WTC11 (cell line): ENCODE results near the gene GNAI3. TPM values are rescaled to one million over a fixed set of nuclear protein-coding genes. Genes with fewer than 3 reads are reported as not detected.

Experiments
- ATAC-seq: fragments of 200-7000 bp; cut with Tn5 transposase; 2 replicates; pipeline ENCODE4 v1.10.0; 2021; ENCODE audit warnings: mild to moderate bottlenecking, moderate library complexity
- CTCF ChIA-PET: fragments of 300-600 bp; sonication (Branson Sonifier 250); formaldehyde crosslinking; loops from one replicate; lab custom pipeline; 2021; ENCODE audit warnings: antibody characterized with exemption; lab: Charles Lee
- POLR2A ChIA-PET: fragments of 350-600 bp; sonication (Branson Sonifier 250); formaldehyde crosslinking; loops from one replicate; lab custom pipeline; 2021; ENCODE audit warnings: antibody characterized with exemption; lab: Charles Lee
- DNase-seq: peaks from one replicate; pipeline ENCODE4 v3.0.0; 2021; ENCODE audit warnings: low spot score
- H3K27ac Mint-ChIP-seq: 2 replicates; pipeline ENCODE4 v1.8.0; 2021; ENCODE audit warnings: mixed read lengths
- H3K27me3 Mint-ChIP-seq: 2 replicates; pipeline ENCODE4 v1.8.0; 2021; ENCODE audit warnings: low read depth, mild to moderate bottlenecking, moderate library complexity, mixed read lengths
- H3K36me3 Mint-ChIP-seq: 2 replicates; pipeline ENCODE4 v1.8.0; 2021; ENCODE audit warnings: mixed read lengths
- H3K4me1 Mint-ChIP-seq: 2 replicates; pipeline ENCODE4 v1.8.0; 2022; ENCODE audit warnings: mixed read lengths
- H3K4me3 Mint-ChIP-seq: 2 replicates; pipeline ENCODE4 v1.8.0; 2021; ENCODE audit warnings: mild to moderate bottlenecking, moderate library complexity, mixed read lengths
- H3K9me3 Mint-ChIP-seq: 2 replicates; pipeline ENCODE4 v1.8.0; 2021; ENCODE audit warnings: mixed read lengths
- ATF1 ChIP-seq: sonication (generic); formaldehyde crosslinking; IDR thresholded peaks from 2 replicates; pipeline ENCODE4 v1.8.1; 2023; ENCODE audit warnings: mild to moderate bottlenecking, moderate library complexity, missing genetic modification reagents
- CREM ChIP-seq: sonication (generic); formaldehyde crosslinking; IDR thresholded peaks from 2 replicates; pipeline ENCODE4 v1.8.1; 2022; ENCODE audit warnings: mild to moderate bottlenecking, missing genetic modification reagents, moderate library complexity
- ELF4 ChIP-seq: sonication (generic); formaldehyde crosslinking; IDR thresholded peaks from 2 replicates; pipeline ENCODE4 v1.8.1; 2022; ENCODE audit warnings: low read depth, mild to moderate bottlenecking, moderate library complexity, missing genetic modification reagents
- EMX1 ChIP-seq: fragments of 250-450 bp; sonication (Bioruptor Pico); IDR thresholded peaks from 2 replicates; pipeline ENCODE4 v1.8.0; 2021; ENCODE audit warnings: mild to moderate bottlenecking
- FOXP1 ChIP-seq: sonication (generic); formaldehyde crosslinking; IDR thresholded peaks from 2 replicates; pipeline ENCODE4 v1.8.0; 2022; ENCODE audit warnings: missing genetic modification reagents, mild to moderate bottlenecking, moderate library complexity, borderline replicate concordance
- GRHL2 ChIP-seq: fragments of 250-450 bp; sonication (Bioruptor Pico); IDR thresholded peaks from 2 replicates; pipeline ENCODE4 v1.8.0; 2022; ENCODE audit warnings: mild to moderate bottlenecking, moderate library complexity; ENCODE audit not compliant: insufficient replicate concordance, severe bottlenecking
- HMGA2 ChIP-seq: fragments of 250-450 bp; sonication (Bioruptor Pico); IDR thresholded peaks from 2 replicates; pipeline ENCODE4 v1.4.0; 2021; ENCODE audit warnings: mild to moderate bottlenecking, moderate library complexity
- HMGXB4 ChIP-seq: sonication (generic); formaldehyde crosslinking; IDR thresholded peaks from 2 replicates; pipeline ENCODE4 v1.8.1; 2023; ENCODE audit warnings: mild to moderate bottlenecking, moderate library complexity, missing genetic modification reagents
- NFYB ChIP-seq: sonication (generic); formaldehyde crosslinking; conservative IDR thresholded peaks from 2 replicates; pipeline ENCODE4 v1.8.0; 2022; ENCODE audit warnings: low read depth, missing genetic modification reagents
- SOX15 ChIP-seq: fragments of 250-450 bp; sonication (Bioruptor Pico); IDR thresholded peaks from 2 replicates; pipeline ENCODE4 v1.9.0; 2021; ENCODE audit warnings: mild to moderate bottlenecking
- SP1 ChIP-seq: sonication (generic); formaldehyde crosslinking; conservative IDR thresholded peaks from 2 replicates; pipeline ENCODE4 v1.8.1; 2022; ENCODE audit warnings: missing genetic modification reagents
- TCF7 ChIP-seq: sonication (generic); formaldehyde crosslinking; IDR thresholded peaks from 2 replicates; pipeline ENCODE4 v1.8.0; 2022; ENCODE audit warnings: mild to moderate bottlenecking, low read depth, missing genetic modification reagents, moderate library complexity
- ZNF423 ChIP-seq: fragments of 250-450 bp; sonication (Bioruptor Pico); IDR thresholded peaks from 2 replicates; pipeline ENCODE4 v2.1.2; 2022; ENCODE audit warnings: mild to moderate bottlenecking, moderate library complexity
- ZNF671 ChIP-seq: fragments of 250-450 bp; sonication (Bioruptor Pico); IDR thresholded peaks from 2 replicates; pipeline ENCODE4 v1.8.0; 2021; ENCODE audit warnings: mild to moderate bottlenecking
- total RNA-seq: library from RNA; stranded (reverse); gene quantifications from 3 replicates; pipeline ENCODE4 v1.2.3, GENCODE V29; 2021
- TF ChIP-seq, protein P1 (sequence below): sonication (generic); formaldehyde crosslinking; IDR thresholded peaks from 2 replicates; pipeline ENCODE4 v1.8.1; 2022; ENCODE audit warnings: mild to moderate bottlenecking, moderate library complexity, missing genetic modification reagents
- TF ChIP-seq, protein P2 (sequence below): sonication (generic); formaldehyde crosslinking; IDR thresholded peaks from 2 replicates; pipeline ENCODE4 v1.8.1; 2022; ENCODE audit warnings: mild to moderate bottlenecking, missing genetic modification reagents, moderate library complexity, borderline replicate concordance
- TF ChIP-seq, protein P3 (sequence below): fragments of 250-450 bp; sonication (Bioruptor Pico); IDR thresholded peaks from 2 replicates; pipeline ENCODE4 v1.8.0; 2021; ENCODE audit warnings: mild to moderate bottlenecking
- TF ChIP-seq, protein P4 (sequence below): sonication (generic); formaldehyde crosslinking; IDR thresholded peaks from 2 replicates; pipeline ENCODE4 v1.8.0; 2022; ENCODE audit warnings: mild to moderate bottlenecking, missing genetic modification reagents

The GNAI3 gene
- total RNA-seq, 1 experiment from 2014 or later, result 7.2 TPM

DNA sequence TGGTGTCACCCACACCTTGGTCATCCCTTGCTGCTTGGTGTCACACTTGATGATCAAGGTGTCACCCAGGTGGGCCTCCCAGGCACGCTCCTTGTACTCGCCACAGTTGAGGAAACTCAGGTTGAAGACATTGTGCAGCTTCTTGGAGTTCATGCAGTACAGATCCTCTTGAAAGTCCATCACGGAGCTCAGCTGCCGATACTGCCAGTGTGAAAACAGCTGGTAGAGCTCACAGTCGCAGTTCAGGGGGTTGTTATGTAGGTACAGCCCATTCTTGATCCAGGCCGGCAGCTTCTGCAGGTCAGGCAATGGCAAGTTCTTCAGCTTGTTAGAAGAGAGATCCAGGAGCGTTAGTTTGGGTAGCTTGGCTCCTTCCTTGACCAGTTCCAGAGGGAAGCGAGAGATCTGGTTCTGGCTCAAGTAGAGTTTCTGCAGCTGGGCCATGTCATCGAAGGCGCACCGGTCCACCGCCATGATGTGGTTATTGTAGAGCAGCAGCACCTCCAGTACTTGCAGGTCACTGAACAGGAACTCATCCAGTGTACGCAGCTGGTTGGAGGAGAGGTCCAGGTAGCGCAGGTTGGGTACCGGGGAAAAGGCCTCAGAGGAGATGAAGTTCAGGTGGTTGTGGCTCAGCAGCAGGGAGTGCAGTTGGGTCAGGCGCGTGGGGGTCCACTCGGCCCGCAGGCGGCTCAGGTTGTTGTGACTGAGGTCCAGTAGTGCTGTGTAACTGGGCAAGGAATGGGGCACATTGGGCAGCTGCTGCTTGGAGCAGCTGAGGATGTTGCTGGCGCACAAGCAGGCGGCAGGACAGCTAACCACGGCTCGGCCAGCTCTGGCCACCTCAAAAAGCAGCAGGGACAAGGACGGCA lies 40.2 kb upstream of the GNAI3 start:
- no peak for ATAC-seq
- peaks cover 16% of the 10 kb centered on the region for H3K4me1 Mint-ChIP-seq
- no peaks in the 10 kb centered on the region for H3K9me3 Mint-ChIP-seq
- POLR2A ChIA-PET, result no interaction called here
- H3K27ac Mint-ChIP-seq, result no peak overlapping the region
- CTCF ChIA-PET, result interaction anchor here (1.3 to 7.6 kb wide), 5 partner anchors 10 to 123 kb away, joined by 8 to 128 read pairs (median 45); partner anchors contain the start of gene CYB561D1
- peaks cover 54% of the 10 kb centered on the region for H3K27me3 Mint-ChIP-seq
- no peak for DNase-seq
- peak overlapping the region; percentile 84 for H3K4me3 Mint-ChIP-seq
- TF ChIP-seq, protein P1, sequence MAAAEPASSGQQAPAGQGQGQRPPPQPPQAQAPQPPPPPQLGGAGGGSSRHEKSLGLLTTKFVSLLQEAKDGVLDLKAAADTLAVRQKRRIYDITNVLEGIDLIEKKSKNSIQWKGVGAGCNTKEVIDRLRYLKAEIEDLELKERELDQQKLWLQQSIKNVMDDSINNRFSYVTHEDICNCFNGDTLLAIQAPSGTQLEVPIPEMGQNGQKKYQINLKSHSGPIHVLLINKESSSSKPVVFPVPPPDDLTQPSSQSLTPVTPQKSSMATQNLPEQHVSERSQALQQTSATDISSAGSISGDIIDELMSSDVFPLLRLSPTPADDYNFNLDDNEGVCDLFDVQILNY, result no peak
- no peak for TF ChIP-seq NFYB (CRISPR knock-in tag)
- TF ChIP-seq SP1, result no peak
- no peak for TF ChIP-seq ZNF423 (CRISPR knock-in tag)
- TF ChIP-seq EMX1 (CRISPR knock-in tag), result no peak
- TF ChIP-seq ELF4 (CRISPR knock-in tag), result no peak
- TF ChIP-seq HMGA2 (CRISPR knock-in tag), result no peak
- TF ChIP-seq GRHL2 (CRISPR knock-in tag), result no peak
- no peak for TF ChIP-seq ATF1 (CRISPR knock-in tag)
- TF ChIP-seq CREM, result no peak
- no peaks in the 10 kb centered on the region for H3K36me3 Mint-ChIP-seq

GRCh38 chr1:109508873-109509175 lies 39.6 kb upstream of the GNAI3 start:
- POLR2A ChIA-PET, result interaction anchor here (1.0 to 1.1 kb wide), 2 partner anchors 25 to 154 kb away, joined by 3 read pairs; no protein-coding TSS in a partner anchor
- H3K4me3 Mint-ChIP-seq, result peak overlapping the region; percentile 84
- no peak for DNase-seq
- H3K4me1 Mint-ChIP-seq, result peaks cover 16% of the 10 kb centered on the region
- TF ChIP-seq, protein P2, sequence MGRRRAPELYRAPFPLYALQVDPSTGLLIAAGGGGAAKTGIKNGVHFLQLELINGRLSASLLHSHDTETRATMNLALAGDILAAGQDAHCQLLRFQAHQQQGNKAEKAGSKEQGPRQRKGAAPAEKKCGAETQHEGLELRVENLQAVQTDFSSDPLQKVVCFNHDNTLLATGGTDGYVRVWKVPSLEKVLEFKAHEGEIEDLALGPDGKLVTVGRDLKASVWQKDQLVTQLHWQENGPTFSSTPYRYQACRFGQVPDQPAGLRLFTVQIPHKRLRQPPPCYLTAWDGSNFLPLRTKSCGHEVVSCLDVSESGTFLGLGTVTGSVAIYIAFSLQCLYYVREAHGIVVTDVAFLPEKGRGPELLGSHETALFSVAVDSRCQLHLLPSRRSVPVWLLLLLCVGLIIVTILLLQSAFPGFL (CRISPR knock-in tag), result no peak
- TF ChIP-seq ZNF671 (CRISPR knock-in tag) (no peak), FOXP1 (CRISPR knock-in tag) (no peak)
- TF ChIP-seq, all 79 proteins: peak for 0
- ATAC-seq, result no peak
- Mint-ChIP-seq H3K36me3 (no peaks in the 10 kb centered on the region), H3K9me3 (no peaks in the 10 kb centered on the region), H3K27me3 (peaks cover 54% of the 10 kb centered on the region), H3K27ac (no peak overlapping the region)
- CTCF ChIA-PET, result interaction anchor here (0.8 to 7.6 kb wide), 7 partner anchors 11 to 122 kb away, joined by 4 to 128 read pairs (median 24); partner anchors contain the start of genes ATXN7L2 and CYB561D1

GRCh38 chr1:109509176-109510134 lies 39.0 kb upstream of the GNAI3 start, which contains the start of gene AMIGO1:
Gene AMIGO1 (minus strand): TSS chr1:109509727. CDS start chr1:109508912, 815 bp downstream.
- peak; percentile 70 for DNase-seq
- Mint-ChIP-seq H3K9me3 (no peaks in the 10 kb centered on the region), H3K27me3 (peaks cover 54% of the 10 kb centered on the region), H3K4me3 (peak within 1 kb of the TSS; percentile 89), H3K4me1 (peaks cover 16% of the 10 kb centered on the region), H3K36me3 (no peaks in the 10 kb centered on the region), H3K27ac (no peak within 1 kb of the TSS)
- TF ChIP-seq, protein P3, sequence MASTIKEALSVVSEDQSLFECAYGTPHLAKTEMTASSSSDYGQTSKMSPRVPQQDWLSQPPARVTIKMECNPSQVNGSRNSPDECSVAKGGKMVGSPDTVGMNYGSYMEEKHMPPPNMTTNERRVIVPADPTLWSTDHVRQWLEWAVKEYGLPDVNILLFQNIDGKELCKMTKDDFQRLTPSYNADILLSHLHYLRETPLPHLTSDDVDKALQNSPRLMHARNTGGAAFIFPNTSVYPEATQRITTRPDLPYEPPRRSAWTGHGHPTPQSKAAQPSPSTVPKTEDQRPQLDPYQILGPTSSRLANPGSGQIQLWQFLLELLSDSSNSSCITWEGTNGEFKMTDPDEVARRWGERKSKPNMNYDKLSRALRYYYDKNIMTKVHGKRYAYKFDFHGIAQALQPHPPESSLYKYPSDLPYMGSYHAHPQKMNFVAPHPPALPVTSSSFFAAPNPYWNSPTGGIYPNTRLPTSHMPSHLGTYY (CRISPR knock-in tag), result no peak
- peak; percentile 62; the same call in 1 of the 2 replicates for TF ChIP-seq CREM
- TF ChIP-seq TCF7 (CRISPR knock-in tag), result peak; percentile 67; the same call in 1 of the 2 replicates
- TF ChIP-seq, protein P4, sequence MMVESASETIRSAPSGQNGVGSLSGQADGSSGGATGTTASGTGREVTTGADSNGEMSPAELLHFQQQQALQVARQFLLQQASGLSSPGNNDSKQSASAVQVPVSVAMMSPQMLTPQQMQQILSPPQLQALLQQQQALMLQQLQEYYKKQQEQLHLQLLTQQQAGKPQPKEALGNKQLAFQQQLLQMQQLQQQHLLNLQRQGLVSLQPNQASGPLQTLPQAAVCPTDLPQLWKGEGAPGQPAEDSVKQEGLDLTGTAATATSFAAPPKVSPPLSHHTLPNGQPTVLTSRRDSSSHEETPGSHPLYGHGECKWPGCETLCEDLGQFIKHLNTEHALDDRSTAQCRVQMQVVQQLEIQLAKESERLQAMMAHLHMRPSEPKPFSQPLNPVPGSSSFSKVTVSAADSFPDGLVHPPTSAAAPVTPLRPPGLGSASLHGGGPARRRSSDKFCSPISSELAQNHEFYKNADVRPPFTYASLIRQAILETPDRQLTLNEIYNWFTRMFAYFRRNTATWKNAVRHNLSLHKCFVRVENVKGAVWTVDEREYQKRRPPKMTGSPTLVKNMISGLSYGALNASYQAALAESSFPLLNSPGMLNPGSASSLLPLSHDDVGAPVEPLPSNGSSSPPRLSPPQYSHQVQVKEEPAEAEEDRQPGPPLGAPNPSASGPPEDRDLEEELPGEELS (CRISPR knock-in tag), result peak; percentile 44; the same call in 1 of the 2 replicates
- peak; percentile 51; the same call in 1 of the 2 replicates for TF ChIP-seq SP1
- TF ChIP-seq, protein P1, result 0 out of 2 replicates have a peak, but pooled peaks have one; percentile 30
- peak; percentile 67; the same call in 1 of the 2 replicates for TF ChIP-seq HMGXB4 (CRISPR knock-in tag)
- TF ChIP-seq FOXP1 (CRISPR knock-in tag), result peak; percentile 30; the same call in 1 of the 2 replicates
- TF ChIP-seq SOX15 (CRISPR knock-in tag), result no peak
- ChIA-PET CTCF (interaction anchor here (0.6 to 7.6 kb wide), 11 partner anchors 11 to 475 kb away, joined by 3 to 128 read pairs (median 8); partner anchors contain the start of genes AHCYL1, ATXN7L2 and CYB561D1), POLR2A (interaction anchor here (0.7 to 1.3 kb wide), 5 partner anchors 17 to 154 kb away, joined by 3 to 5 read pairs (median 3); no protein-coding TSS in a partner anchor)
- peak; percentile 74 for ATAC-seq
